ENCODE data around the gene MIB1. TPM values are rescaled to one million over a fixed set of nuclear protein-coding genes. Genes with fewer than 3 reads are reported as not detected.

Gene MIB1
- total and polyA plus RNA-seq, 9 of the 15 experiments (the other 6 are each of a cell fraction or from before 2014, with no cell fraction given), result 7.2 to 43.8 (median 23.2) TPM

DNA sequence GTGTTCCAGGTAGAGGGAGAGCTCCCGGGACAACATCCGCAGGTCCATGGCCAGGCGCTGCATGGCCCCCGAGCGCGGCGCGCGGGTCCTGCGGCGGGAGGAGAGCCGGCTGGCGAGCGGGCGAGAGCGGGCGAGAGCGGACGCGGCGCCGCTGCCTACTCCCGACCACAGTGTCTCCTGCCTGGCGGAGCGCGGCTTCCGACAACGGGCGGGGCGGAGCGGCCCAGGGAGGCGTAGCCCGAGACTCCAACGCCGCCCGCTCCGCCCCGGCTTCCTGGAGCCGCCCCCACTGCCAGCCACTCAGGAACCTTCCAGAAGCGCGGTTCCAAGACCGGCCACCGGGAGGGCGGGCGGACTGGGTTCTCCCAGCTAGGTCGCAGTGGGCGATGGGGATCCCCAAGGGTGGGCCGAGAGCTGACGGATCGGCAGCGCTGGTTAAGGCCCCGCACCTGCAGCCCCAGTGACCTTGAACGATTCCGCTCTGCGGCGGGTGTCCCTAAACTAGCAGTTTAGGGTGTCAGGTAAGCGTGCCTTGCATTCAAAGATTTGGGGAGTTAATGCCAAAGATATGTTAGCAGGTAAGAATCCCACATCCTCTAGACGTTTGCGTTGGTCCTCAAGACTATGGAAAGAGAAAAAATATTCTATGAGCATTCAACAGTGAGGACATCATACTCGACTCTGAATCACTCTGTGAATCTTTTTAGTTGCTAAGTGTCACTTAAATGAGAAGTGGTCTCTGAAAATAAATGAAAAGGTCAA, 35.8 kb upstream of the MIB1 start, which contains the start of gene ABHD3 (continued):
- TF ChIP-seq MYC (IDR thresholded peaks at IDR 0.05; ENCODE audit: low read depth, low read length) (peak; percentile 38; the same call in 1 of the 2 replicates), MYC (CRISPR knock-in tag; IDR thresholded peaks at IDR 0.05; ENCODE audit: borderline replicate concordance, low read depth) (0 out of 2 replicates have a peak, but pooled peaks have one; percentile 19), SMAD4 (CRISPR knock-in tag; conservative IDR thresholded peaks at IDR 0.05) (peak; percentile 65), MBD2 (IDR thresholded peaks at IDR 0.05; ENCODE audit: borderline replicate concordance, low read depth) (0 out of 2 replicates have a peak, but pooled peaks have one; percentile 24), CHCHD3 (CRISPR knock-in tag; IDR thresholded peaks at IDR 0.05) (no peak), ZC3H4 (CRISPR knock-in tag; IDR thresholded peaks at IDR 0.05; ENCODE audit: borderline replicate concordance) (no peak), POLR2A (conservative IDR thresholded peaks at IDR 0.05) (peak; percentile 83), FUS (optimal IDR thresholded peaks at IDR 0.05; ENCODE audit: low read depth, low read length) (no peak), ZSCAN29 (IDR thresholded peaks at IDR 0.05) (no peak), ZNF3 (CRISPR knock-in tag; IDR thresholded peaks at IDR 0.05) (no peak), CEBPG (CRISPR knock-in tag; IDR thresholded peaks at IDR 0.05) (no peak), CEBPG (tag; conservative IDR thresholded peaks at IDR 0.05 in 1 of 2, IDR thresholded peaks at IDR 0.05 in 1 of 2) (no peak)
- TF ChIP-seq, protein P1, sequence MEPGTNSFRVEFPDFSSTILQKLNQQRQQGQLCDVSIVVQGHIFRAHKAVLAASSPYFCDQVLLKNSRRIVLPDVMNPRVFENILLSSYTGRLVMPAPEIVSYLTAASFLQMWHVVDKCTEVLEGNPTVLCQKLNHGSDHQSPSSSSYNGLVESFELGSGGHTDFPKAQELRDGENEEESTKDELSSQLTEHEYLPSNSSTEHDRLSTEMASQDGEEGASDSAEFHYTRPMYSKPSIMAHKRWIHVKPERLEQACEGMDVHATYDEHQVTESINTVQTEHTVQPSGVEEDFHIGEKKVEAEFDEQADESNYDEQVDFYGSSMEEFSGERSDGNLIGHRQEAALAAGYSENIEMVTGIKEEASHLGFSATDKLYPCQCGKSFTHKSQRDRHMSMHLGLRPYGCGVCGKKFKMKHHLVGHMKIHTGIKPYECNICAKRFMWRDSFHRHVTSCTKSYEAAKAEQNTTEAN (CRISPR knock-in tag; IDR thresholded peaks at IDR 0.05), result no peak
- TF ChIP-seq, protein P2, sequence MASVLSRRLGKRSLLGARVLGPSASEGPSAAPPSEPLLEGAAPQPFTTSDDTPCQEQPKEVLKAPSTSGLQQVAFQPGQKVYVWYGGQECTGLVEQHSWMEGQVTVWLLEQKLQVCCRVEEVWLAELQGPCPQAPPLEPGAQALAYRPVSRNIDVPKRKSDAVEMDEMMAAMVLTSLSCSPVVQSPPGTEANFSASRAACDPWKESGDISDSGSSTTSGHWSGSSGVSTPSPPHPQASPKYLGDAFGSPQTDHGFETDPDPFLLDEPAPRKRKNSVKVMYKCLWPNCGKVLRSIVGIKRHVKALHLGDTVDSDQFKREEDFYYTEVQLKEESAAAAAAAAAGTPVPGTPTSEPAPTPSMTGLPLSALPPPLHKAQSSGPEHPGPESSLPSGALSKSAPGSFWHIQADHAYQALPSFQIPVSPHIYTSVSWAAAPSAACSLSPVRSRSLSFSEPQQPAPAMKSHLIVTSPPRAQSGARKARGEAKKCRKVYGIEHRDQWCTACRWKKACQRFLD (CRISPR knock-in tag; IDR thresholded peaks at IDR 0.05), result no peak
- TF ChIP-seq, protein P3, sequence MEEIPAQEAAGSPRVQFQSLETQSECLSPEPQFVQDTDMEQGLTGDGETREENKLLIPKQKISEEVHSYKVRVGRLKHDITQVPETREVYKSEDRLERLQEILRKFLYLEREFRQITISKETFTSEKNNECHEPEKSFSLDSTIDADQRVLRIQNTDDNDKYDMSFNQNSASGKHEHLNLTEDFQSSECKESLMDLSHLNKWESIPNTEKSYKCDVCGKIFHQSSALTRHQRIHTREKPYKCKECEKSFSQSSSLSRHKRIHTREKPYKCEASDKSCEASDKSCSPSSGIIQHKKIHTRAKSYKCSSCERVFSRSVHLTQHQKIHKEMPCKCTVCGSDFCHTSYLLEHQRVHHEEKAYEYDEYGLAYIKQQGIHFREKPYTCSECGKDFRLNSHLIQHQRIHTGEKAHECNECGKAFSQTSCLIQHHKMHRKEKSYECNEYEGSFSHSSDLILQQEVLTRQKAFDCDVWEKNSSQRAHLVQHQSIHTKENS (CRISPR knock-in tag; IDR thresholded peaks at IDR 0.05), result no peak
- TF ChIP-seq, protein P4, sequence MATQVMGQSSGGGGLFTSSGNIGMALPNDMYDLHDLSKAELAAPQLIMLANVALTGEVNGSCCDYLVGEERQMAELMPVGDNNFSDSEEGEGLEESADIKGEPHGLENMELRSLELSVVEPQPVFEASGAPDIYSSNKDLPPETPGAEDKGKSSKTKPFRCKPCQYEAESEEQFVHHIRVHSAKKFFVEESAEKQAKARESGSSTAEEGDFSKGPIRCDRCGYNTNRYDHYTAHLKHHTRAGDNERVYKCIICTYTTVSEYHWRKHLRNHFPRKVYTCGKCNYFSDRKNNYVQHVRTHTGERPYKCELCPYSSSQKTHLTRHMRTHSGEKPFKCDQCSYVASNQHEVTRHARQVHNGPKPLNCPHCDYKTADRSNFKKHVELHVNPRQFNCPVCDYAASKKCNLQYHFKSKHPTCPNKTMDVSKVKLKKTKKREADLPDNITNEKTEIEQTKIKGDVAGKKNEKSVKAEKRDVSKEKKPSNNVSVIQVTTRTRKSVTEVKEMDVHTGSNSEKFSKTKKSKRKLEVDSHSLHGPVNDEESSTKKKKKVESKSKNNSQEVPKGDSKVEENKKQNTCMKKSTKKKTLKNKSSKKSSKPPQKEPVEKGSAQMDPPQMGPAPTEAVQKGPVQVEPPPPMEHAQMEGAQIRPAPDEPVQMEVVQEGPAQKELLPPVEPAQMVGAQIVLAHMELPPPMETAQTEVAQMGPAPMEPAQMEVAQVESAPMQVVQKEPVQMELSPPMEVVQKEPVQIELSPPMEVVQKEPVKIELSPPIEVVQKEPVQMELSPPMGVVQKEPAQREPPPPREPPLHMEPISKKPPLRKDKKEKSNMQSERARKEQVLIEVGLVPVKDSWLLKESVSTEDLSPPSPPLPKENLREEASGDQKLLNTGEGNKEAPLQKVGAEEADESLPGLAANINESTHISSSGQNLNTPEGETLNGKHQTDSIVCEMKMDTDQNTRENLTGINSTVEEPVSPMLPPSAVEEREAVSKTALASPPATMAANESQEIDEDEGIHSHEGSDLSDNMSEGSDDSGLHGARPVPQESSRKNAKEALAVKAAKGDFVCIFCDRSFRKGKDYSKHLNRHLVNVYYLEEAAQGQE (IDR thresholded peaks at IDR 0.05; ENCODE audit: borderline replicate concordance), result no peak; the same call in 1 of the 2 replicates
- TF ChIP-seq, protein P4 (CRISPR knock-in tag; IDR thresholded peaks at IDR 0.05; ENCODE audit: low read depth), result no peak
